ENCODE results near the gene NOP16. TPM values are rescaled to one million over a fixed set of nuclear protein-coding genes. Genes with fewer than 3 reads are reported as not detected.

NOP16 gene
- total RNA-seq, 1 experiment from 2014 or later, result 43.5 TPM

- Histone ChIP-seq H3K27me3 (replicated peaks) (no peaks in the 10 kb centered on the region), H3K4me1 (replicated peaks) (peaks cover 11% of the 10 kb centered on the region), H3K36me3 (peaks cover 95% of the 10 kb centered on the region), H3K27ac (no peak overlapping the region), H3K4me3 (no peak overlapping the region), H3K9me3 (replicated peaks) (no peaks in the 10 kb centered on the region)
- no peak for DNase-seq (ENCODE audit: low read depth in 1 of 2, low spot score in 2 of 2)
Observed at GRCh38 chr5:176352116-176352878, 36.1 kb downstream of the NOP16 start.

- H3K27me3 ChIP-seq (replicated peaks), result no peaks in the 10 kb centered on the region
- H3K4me1 ChIP-seq (replicated peaks), result peaks cover under 1% of the 10 kb centered on the region
- H3K36me3 ChIP-seq, result peaks cover 97% of the 10 kb centered on the region
- no peak overlapping the region for H3K27ac ChIP-seq
- H3K4me3 ChIP-seq, result no peak overlapping the region
- no peak for DNase-seq (ENCODE audit: low read depth in 1 of 2, low spot score in 2 of 2)
- H3K9me3 ChIP-seq (replicated peaks), result no peaks in the 10 kb centered on the region
Observed at GRCh38 chr5:176350416-176350815, 38.0 kb downstream of the NOP16 start.

- DNase-seq (ENCODE audit: low read depth in 1 of 2, low spot score in 2 of 2), result no peak
- no peak overlapping the region for H3K4me3 ChIP-seq
Observed at GRCh38 chr5:176342766-176343458, 45.5 kb downstream of the NOP16 start.

GRCh38 chr5:176342158-176342483 lies 46.3 kb downstream of the NOP16 start:
- H3K4me1 ChIP-seq (replicated peaks), result no peaks in the 10 kb centered on the region
- H3K36me3 ChIP-seq, result peaks cover 26% of the 10 kb centered on the region
- H3K27me3 ChIP-seq (replicated peaks), result no peaks in the 10 kb centered on the region; the same call in 1 of the 2 replicates
- H3K9me3 ChIP-seq (replicated peaks), result no peaks in the 10 kb centered on the region
- H3K4me3 ChIP-seq, result no peak overlapping the region
- H3K27ac ChIP-seq, result no peak overlapping the region
- DNase-seq (ENCODE audit: low read depth in 1 of 2, low spot score in 2 of 2), result no peak

More at GRCh38 chr5:176342766-176343458, 45.5 kb downstream of the NOP16 start:
- H3K4me1 ChIP-seq (replicated peaks), result no peaks in the 10 kb centered on the region
- no peaks in the 10 kb centered on the region for H3K9me3 ChIP-seq (replicated peaks)
- no peak overlapping the region for H3K27ac ChIP-seq
- H3K27me3 ChIP-seq (replicated peaks), result no peaks in the 10 kb centered on the region; the same call in 1 of the 2 replicates
- peaks cover 34% of the 10 kb centered on the region for H3K36me3 ChIP-seq

GRCh38 chr5:176341325-176342157 lies 46.9 kb downstream of the NOP16 start:
- H3K9me3 ChIP-seq (replicated peaks), result no peaks in the 10 kb centered on the region
- H3K4me1 ChIP-seq (replicated peaks), result no peaks in the 10 kb centered on the region
- no peaks in the 10 kb centered on the region; the same call in 1 of the 2 replicates for H3K27me3 ChIP-seq (replicated peaks)
- H3K36me3 ChIP-seq, result peaks cover 21% of the 10 kb centered on the region
- DNase-seq (ENCODE audit: low read depth in 1 of 2, low spot score in 2 of 2), result no peak
- no peak overlapping the region for H3K4me3 ChIP-seq
- no peak overlapping the region for H3K27ac ChIP-seq

- Histone ChIP-seq H3K36me3 (peaks cover 2% of the 10 kb centered on the region), H3K4me1 (replicated peaks) (no peaks in the 10 kb centered on the region), H3K9me3 (replicated peaks) (no peaks in the 10 kb centered on the region), H3K4me3 (no peak overlapping the region), H3K27ac (no peak overlapping the region), H3K27me3 (replicated peaks) (no peaks in the 10 kb centered on the region; the same call in 1 of the 2 replicates)
- no peak for DNase-seq (ENCODE audit: low read depth in 1 of 2, low spot score in 2 of 2)
Observed at GRCh38 chr5:176339304-176339703, 49.1 kb downstream of the NOP16 start.

GRCh38 chr5:176337913-176338312 lies 50.5 kb downstream of the NOP16 start:
- no peaks in the 10 kb centered on the region for H3K9me3 ChIP-seq (replicated peaks)
- H3K4me3 ChIP-seq, result no peak overlapping the region
- H3K36me3 ChIP-seq, result no peaks in the 10 kb centered on the region
- H3K4me1 ChIP-seq (replicated peaks), result no peaks in the 10 kb centered on the region
- no peaks in the 10 kb centered on the region; the same call in 1 of the 2 replicates for H3K27me3 ChIP-seq (replicated peaks)
- DNase-seq (ENCODE audit: low read depth in 1 of 2, low spot score in 2 of 2), result no peak
- H3K27ac ChIP-seq, result no peak overlapping the region

GRCh38 chr5:176334031-176334770 lies 54.2 kb downstream of the NOP16 start:
- Histone ChIP-seq H3K36me3 (no peaks in the 10 kb centered on the region), H3K27ac (no peak overlapping the region), H3K4me3 (no peak overlapping the region), H3K27me3 (replicated peaks) (no peaks in the 10 kb centered on the region; the same call in 1 of the 2 replicates), H3K9me3 (replicated peaks) (no peaks in the 10 kb centered on the region), H3K4me1 (replicated peaks) (no peaks in the 10 kb centered on the region)
- no peak for DNase-seq (ENCODE audit: low read depth in 1 of 2, low spot score in 2 of 2)

Other genes starting within 250 kb of the NOP16 start
- gene SIMC1, start 150.2 kb downstream of the NOP16 start, total RNA-seq (2014; rRNA removed; shearing (Covaris generic)), result 4.7 and 5.2 TPM in 2 replicates
- 68.3 and 107 TPM in 2 replicates for gene KIAA1191, start 26.8 kb downstream of the NOP16 start, total RNA-seq (2014; rRNA removed; shearing (Covaris generic))
- gene ARL10, start 23.1 kb downstream of the NOP16 start, total RNA-seq (2014; rRNA removed; shearing (Covaris generic)), result 2.4 and 2.5 TPM in 2 replicates
- 84.7 and 92.2 TPM in 2 replicates for gene HIGD2A, start 153 bp upstream of the NOP16 start, total RNA-seq (2014; rRNA removed; shearing (Covaris generic))
- 177 and 206 TPM in 2 replicates for gene CLTB, start 27.9 kb upstream of the NOP16 start, total RNA-seq (2014; rRNA removed; shearing (Covaris generic))
- gene FAF2, start 59.8 kb upstream of the NOP16 start, total RNA-seq (2014; rRNA removed; shearing (Covaris generic)), result 60.9 and 78.4 TPM in 2 replicates
- 5.0 and 5.6 TPM in 2 replicates for gene RNF44, start 148.8 kb upstream of the NOP16 start, total RNA-seq (2014; rRNA removed; shearing (Covaris generic))
- not detected in 2 replicates for gene CDHR2, start 160.7 kb upstream of the NOP16 start, total RNA-seq (2014; rRNA removed; shearing (Covaris generic))
- 15.0 and 15.6 TPM in 2 replicates for gene GPRIN1, start 221.6 kb upstream of the NOP16 start, total RNA-seq (2014; rRNA removed; shearing (Covaris generic))
- gene SNCB, start 241.9 kb upstream of the NOP16 start, total RNA-seq (2014; rRNA removed; shearing (Covaris generic)), result not detected in 2 replicates
- gene EIF4E1B, start 242.1 kb upstream of the NOP16 start, total RNA-seq (2014; rRNA removed; shearing (Covaris generic)), result not detected in 2 replicates